Activated naive CD4-positive, alpha-beta T cell treated with anti-CD3 and anti-CD28 coated beads, Interleukin-2, amount 50 U/mL, for 72 hours (primary cell): ENCODE data around the gene ETNK1. TPM values are rescaled to one million over a fixed set of nuclear protein-coding genes. Genes with fewer than 3 reads are reported as not detected.

Experiments
- total RNA-seq, 2 donors: library from RNA; stranded (reverse); gene quantifications; one replicate each; pipeline ENCODE4 v1.2.3, GENCODE V29; 2022

ETNK1 gene
- total RNA-seq, 2 donors from 2014 or later: 66.5 to 67.2 TPM

Other genes starting within 250 kb of the ETNK1 start
- 10 to 100 TPM; 26.7 to 34.3 TPM for gene C2CD5, start 80.6 kb upstream of the ETNK1 start, total RNA-seq